Omental fat pad (tissue), 4 donors: ENCODE results near the gene IFFO2. TPM values are rescaled to one million over a fixed set of nuclear protein-coding genes. Genes with fewer than 3 reads are reported as not detected.

Source experiments
- ATAC-seq: fragments of 150-250 bp; one replicate; pipeline ENCODE4 v1.9.1; 2016; ENCODE audit warnings: mild to moderate bottlenecking, moderate library complexity; ENCODE audit not compliant: low FRiP score
- DNase-seq: peaks from one replicate; pipeline ENCODE4 v3.0.0-alpha.2; 2019; ENCODE audit warnings: low spot score
- CTCF ChIP-seq, 3 donors: fragments of 450-650 bp; IDR thresholded peaks; one replicate each; pipeline ENCODE4 v1.5.1; 2016 to 2017; ENCODE audit warnings: antibody characterized with exemption in 3 of 3, mild to moderate bottlenecking in 3 of 3, moderate library complexity in 2 of 3
- total RNA-seq, 4 donors: library from RNA; depleted of rRNA; stranded (reverse); fragments of >200 nt; gene quantifications; one replicate each; pipeline ENCODE4 v1.1.0, GENCODE V29; 2016

Gene IFFO2
- total RNA-seq, 4 donors from 2014 or later = 2.3 to 12.9 (median 7.7) TPM

GRCh38 chr1:18866314-18866713 lies 90.2 kb downstream of the IFFO2 start:
- TF ChIP-seq CTCF (IDR thresholded peaks at IDR 0.05) = no peak
- ATAC-seq (no peak), DNase-seq (no peak)

- TF ChIP-seq CTCF (IDR thresholded peaks at IDR 0.05) = no peak
- no peak for ATAC-seq
- no peak for DNase-seq
These were observed 91.3 kb downstream of the IFFO2 start for GRCh38 chr1:18865176-18865575.

GRCh38 chr1:18861590-18861989 lies 94.9 kb downstream of the IFFO2 start:
- no peak for TF ChIP-seq CTCF (IDR thresholded peaks at IDR 0.05)
- DNase-seq (no peak), ATAC-seq (no peak)

- ATAC-seq = no peak
- no peak for TF ChIP-seq CTCF (IDR thresholded peaks at IDR 0.05)
- no peak for DNase-seq
These were observed 95.4 kb downstream of the IFFO2 start for GRCh38 chr1:18861082-18861481.

GRCh38 chr1:18859560-18859959 lies 96.9 kb downstream of the IFFO2 start, which contains the start of gene TAS1R2:
TSS of gene TAS1R2 (minus strand) at chr1:18859660. CDS start at chr1:18859660, 0 bp downstream.
- TF ChIP-seq CTCF (IDR thresholded peaks at IDR 0.05) = no peak
- no peak for ATAC-seq
- DNase-seq = no peak

- no peak for DNase-seq
- TF ChIP-seq CTCF (IDR thresholded peaks at IDR 0.05) = no peak
- no peak for ATAC-seq
These were observed 98.3 kb downstream of the IFFO2 start for GRCh38 chr1:18858070-18858688.

GRCh38 chr1:18856435-18856834 lies 100.0 kb downstream of the IFFO2 start:
- DNase-seq = no peak
- TF ChIP-seq CTCF (IDR thresholded peaks at IDR 0.05) = no peak
- no peak for ATAC-seq
